Adrenal gland (tissue), 5 donors: Measurements from ENCODE around the gene HIPK2.

Source experiments
- POLR2A ChIP-seq, 2 donors: fragments of 450-650 bp; IDR thresholded peaks; one replicate each; pipeline ENCODE4 v1.6.1; 2017; ENCODE audit warnings: antibody characterized with exemption in 2 of 2, mild to moderate bottlenecking in 2 of 2, moderate library complexity in 1 of 2
- TF ChIP-seq, protein P1 (sequence below), 6 experiments: fragments of 450-650 bp in 4 of 6; fragments of 200-600 bp in 2 of 6; sonication (generic) in 1 of 6; IDR thresholded peaks; 1 replicate in 5 of 6; 2 replicates in 1 of 6; pipeline versions ENCODE4 v1.5.1 to v1.8.0; 2016 to 2021; ENCODE audit warnings: antibody characterized with exemption in 6 of 6, mild to moderate bottlenecking in 2 of 6, moderate library complexity in 1 of 6
- donor health status: DM: no; HTN: no; CAD: no.

DNA sequence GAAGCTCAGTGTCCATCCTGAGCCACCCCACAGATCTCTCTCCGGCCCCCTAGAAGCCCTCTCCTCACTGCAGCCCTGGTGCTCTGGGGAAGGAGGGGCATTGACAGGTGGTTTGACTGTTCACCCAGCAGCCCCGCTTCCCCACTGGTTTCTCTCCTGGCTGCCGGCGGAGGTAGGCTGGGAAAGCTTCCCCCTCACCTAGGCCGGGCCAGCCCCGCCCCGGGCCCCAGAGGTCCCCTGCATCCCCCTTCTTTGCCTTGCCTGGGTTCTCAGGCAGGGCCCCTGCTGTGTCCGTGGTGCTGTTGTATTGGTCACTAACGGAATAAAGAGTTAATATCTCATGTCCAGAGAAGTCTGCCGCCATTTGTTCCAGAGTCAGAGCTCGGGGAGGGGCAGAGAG, 233.2 kb downstream of the HIPK2 start:
- TF ChIP-seq, protein P1, sequence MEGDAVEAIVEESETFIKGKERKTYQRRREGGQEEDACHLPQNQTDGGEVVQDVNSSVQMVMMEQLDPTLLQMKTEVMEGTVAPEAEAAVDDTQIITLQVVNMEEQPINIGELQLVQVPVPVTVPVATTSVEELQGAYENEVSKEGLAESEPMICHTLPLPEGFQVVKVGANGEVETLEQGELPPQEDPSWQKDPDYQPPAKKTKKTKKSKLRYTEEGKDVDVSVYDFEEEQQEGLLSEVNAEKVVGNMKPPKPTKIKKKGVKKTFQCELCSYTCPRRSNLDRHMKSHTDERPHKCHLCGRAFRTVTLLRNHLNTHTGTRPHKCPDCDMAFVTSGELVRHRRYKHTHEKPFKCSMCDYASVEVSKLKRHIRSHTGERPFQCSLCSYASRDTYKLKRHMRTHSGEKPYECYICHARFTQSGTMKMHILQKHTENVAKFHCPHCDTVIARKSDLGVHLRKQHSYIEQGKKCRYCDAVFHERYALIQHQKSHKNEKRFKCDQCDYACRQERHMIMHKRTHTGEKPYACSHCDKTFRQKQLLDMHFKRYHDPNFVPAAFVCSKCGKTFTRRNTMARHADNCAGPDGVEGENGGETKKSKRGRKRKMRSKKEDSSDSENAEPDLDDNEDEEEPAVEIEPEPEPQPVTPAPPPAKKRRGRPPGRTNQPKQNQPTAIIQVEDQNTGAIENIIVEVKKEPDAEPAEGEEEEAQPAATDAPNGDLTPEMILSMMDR (IDR thresholded peaks at IDR 0.05), result no peak
- no peak for TF ChIP-seq POLR2A (IDR thresholded peaks at IDR 0.05)
